Endodermal cell (in vitro differentiated cells): ENCODE data around the gene MYH13. TPM values are rescaled to one million over a fixed set of nuclear protein-coding genes. Genes with fewer than 3 reads are reported as not detected.

Experiments used
- DNase-seq: peaks from one replicate; pipeline ENCODE4 v3.0.0-alpha.2; 2017
- H3K27ac ChIP-seq: 2 replicates; pipeline ENCODE4 v1.5.1; 2013; ENCODE audit warnings: mild to moderate bottlenecking, low read depth, low read length, moderate library complexity
- H3K27me3 ChIP-seq: 2 replicates; pipeline ENCODE4 v1.6.1; 2013; ENCODE audit warnings: mild to moderate bottlenecking, low read length, moderate library complexity; ENCODE audit not compliant: insufficient read depth, control insufficient read depth, poor library complexity, severe bottlenecking
- H3K36me3 ChIP-seq: 2 replicates; pipeline ENCODE4 v1.7.0; 2013; ENCODE audit warnings: mild to moderate bottlenecking, low read length, moderate library complexity; ENCODE audit not compliant: control insufficient read depth, insufficient read depth
- H3K4me1 ChIP-seq: one replicate; pipeline ENCODE4 v1.7.0; 2013; ENCODE audit warnings: low read length; ENCODE audit not compliant: control insufficient read depth, insufficient read depth
- H3K4me3 ChIP-seq: 2 replicates; pipeline ENCODE4 v1.5.1; 2013; ENCODE audit warnings: mild to moderate bottlenecking, low read length, moderate library complexity
- H3K9ac ChIP-seq: 2 replicates; pipeline ENCODE4 v1.6.1; 2013; ENCODE audit warnings: mild to moderate bottlenecking, low read length, moderate library complexity; ENCODE audit not compliant: poor library complexity, severe bottlenecking; ENCODE audit errors: extremely low read depth
- H3K9me3 ChIP-seq: 2 replicates; pipeline ENCODE4 v1.6.1; 2013; ENCODE audit warnings: mild to moderate bottlenecking, low read length, moderate library complexity; ENCODE audit not compliant: control insufficient read depth
- H3K27ac Mint-ChIP-seq: 2 replicates; pipeline ENCODE4 v1.8.0; 2020; ENCODE audit warnings: mixed read lengths
- H3K27me3 Mint-ChIP-seq: 2 replicates; pipeline ENCODE4 v1.8.0; 2021; ENCODE audit warnings: mild to moderate bottlenecking, mixed read lengths; ENCODE audit not compliant: insufficient read depth
- H3K36me3 Mint-ChIP-seq: 2 replicates; pipeline ENCODE4 v1.8.0; 2020; ENCODE audit warnings: low read depth, mixed read lengths
- H3K4me1 Mint-ChIP-seq: 2 replicates; pipeline ENCODE4 v1.8.0; 2020; ENCODE audit warnings: mixed read lengths
- H3K4me3 Mint-ChIP-seq: 2 replicates; pipeline ENCODE4 v1.8.0; 2020; ENCODE audit warnings: mild to moderate bottlenecking, moderate library complexity, mixed read lengths
- H3K9me3 Mint-ChIP-seq: 2 replicates; pipeline ENCODE4 v1.8.0; 2020; ENCODE audit warnings: mild to moderate bottlenecking, mixed read lengths
- WGBS, 2 experiments: methylation state at CpG; one replicate each; pipeline versions ENCODE4 v1.1.5 to v1.1.7; 2013; ENCODE audit warnings: missing lambda C conversion rate in 2 of 2, mixed read lengths in 1 of 2; ENCODE audit not compliant: insufficient coverage in 1 of 2, insufficient read length in 1 of 2; 5-methylcytosine and 5-hydroxymethylcytosine counted together
- total RNA-seq, 2 donors: library from RNA; stranded (reverse); fragmentation: NEBNext Ultra II Directional in 1 of 2; extraction: Animal tissue kit (Norgen Biotek cat#: 25700) in 1 of 2; gene quantifications; 2 replicates in 1 of 2; 3 replicates in 1 of 2; pipeline ENCODE4 v1.2.1, GENCODE V29; 2021
- TF ChIP-seq, protein P1 (sequence below): fragments of 200-600 bp; sonication (generic); conservative IDR thresholded peaks from 2 replicates; pipeline ENCODE4 v1.5.0; 2021; ENCODE audit warnings: antibody characterized with exemption, mild to moderate bottlenecking

The MYH13 gene
- total RNA-seq, 2 donors from 2014 or later = not detected

DNA sequence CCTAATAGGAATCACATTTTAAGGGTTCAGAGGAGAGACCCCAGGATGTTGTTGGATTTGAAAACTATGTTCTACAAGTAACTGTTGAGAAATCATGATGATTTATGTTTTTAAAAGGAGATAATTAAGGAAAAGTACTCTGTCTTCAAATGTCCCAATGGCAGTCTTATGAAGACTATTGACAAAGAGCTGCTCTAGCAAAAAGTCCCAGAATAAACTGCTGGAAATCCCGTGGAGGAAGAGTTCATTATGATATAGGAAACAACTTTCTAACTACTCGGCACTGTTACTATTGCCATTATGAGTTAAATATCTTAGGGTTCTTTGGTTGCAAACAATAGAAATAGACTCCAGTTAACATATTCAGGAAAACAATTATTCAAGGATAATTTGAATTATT, 108.8 kb downstream of the MYH13 start:
- 95% methylated on average over 2 of the region's 2 CpGs; no CpG with 5 or more reads in 1 of the 2 experiments for WGBS, 2 experiments
- no peak overlapping the region for H3K4me3 ChIP-seq
- no peaks in the 10 kb centered on the region for H3K27me3 ChIP-seq
- H3K4me1 ChIP-seq = no peaks in the 10 kb centered on the region
- no peak overlapping the region for H3K27ac ChIP-seq
- no peak for DNase-seq
- Mint-ChIP-seq H3K9me3 (peaks cover 9% of the 10 kb centered on the region), H3K4me1 (no peaks in the 10 kb centered on the region), H3K27ac (no peak overlapping the region), H3K27me3 (no peaks in the 10 kb centered on the region), H3K4me3 (no peak overlapping the region), H3K36me3 (no peaks in the 10 kb centered on the region)
- no peaks in the 10 kb centered on the region for H3K36me3 ChIP-seq
- TF ChIP-seq, protein P1, sequence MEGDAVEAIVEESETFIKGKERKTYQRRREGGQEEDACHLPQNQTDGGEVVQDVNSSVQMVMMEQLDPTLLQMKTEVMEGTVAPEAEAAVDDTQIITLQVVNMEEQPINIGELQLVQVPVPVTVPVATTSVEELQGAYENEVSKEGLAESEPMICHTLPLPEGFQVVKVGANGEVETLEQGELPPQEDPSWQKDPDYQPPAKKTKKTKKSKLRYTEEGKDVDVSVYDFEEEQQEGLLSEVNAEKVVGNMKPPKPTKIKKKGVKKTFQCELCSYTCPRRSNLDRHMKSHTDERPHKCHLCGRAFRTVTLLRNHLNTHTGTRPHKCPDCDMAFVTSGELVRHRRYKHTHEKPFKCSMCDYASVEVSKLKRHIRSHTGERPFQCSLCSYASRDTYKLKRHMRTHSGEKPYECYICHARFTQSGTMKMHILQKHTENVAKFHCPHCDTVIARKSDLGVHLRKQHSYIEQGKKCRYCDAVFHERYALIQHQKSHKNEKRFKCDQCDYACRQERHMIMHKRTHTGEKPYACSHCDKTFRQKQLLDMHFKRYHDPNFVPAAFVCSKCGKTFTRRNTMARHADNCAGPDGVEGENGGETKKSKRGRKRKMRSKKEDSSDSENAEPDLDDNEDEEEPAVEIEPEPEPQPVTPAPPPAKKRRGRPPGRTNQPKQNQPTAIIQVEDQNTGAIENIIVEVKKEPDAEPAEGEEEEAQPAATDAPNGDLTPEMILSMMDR = no peak
- no peak overlapping the region for H3K9ac ChIP-seq
- H3K9me3 ChIP-seq = no peaks in the 10 kb centered on the region

DNA sequence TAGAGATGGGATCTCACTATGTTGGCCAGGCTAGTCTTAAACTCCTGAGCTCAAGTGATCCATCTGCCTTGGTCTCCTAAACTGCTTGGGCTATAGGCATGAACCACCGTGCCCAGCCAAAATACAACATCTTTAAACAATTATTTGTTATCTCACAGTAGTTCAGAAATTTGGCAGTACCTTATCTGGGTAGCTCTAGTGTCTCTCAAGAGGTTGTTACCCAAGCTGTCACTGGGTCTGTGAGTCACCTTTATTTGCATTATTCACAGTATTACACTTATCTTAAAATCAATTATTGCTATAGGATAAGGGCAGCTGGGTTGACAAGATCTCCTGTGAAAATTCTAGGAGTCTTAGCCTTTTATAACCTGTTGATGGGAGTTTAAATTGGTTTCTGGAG, 110.4 kb downstream of the MYH13 start:
- Mint-ChIP-seq H3K36me3 (no peaks in the 10 kb centered on the region), H3K27me3 (no peaks in the 10 kb centered on the region), H3K4me1 (no peaks in the 10 kb centered on the region), H3K9me3 (peaks cover 7% of the 10 kb centered on the region), H3K27ac (no peak overlapping the region), H3K4me3 (no peak overlapping the region)
- TF ChIP-seq, protein P1 = no peak
- no peaks in the 10 kb centered on the region for H3K36me3 ChIP-seq
- H3K27me3 ChIP-seq = no peaks in the 10 kb centered on the region
- no peak overlapping the region for H3K27ac ChIP-seq
- no peaks in the 10 kb centered on the region for H3K9me3 ChIP-seq
- no peak for DNase-seq
- WGBS, 2 experiments = 88% methylated on average over 1 of the region's 1 CpG; no CpG with 5 or more reads in 1 of the 2 experiments
- no peak overlapping the region for H3K9ac ChIP-seq
- H3K4me1 ChIP-seq = no peaks in the 10 kb centered on the region
- no peak overlapping the region for H3K4me3 ChIP-seq

DNA sequence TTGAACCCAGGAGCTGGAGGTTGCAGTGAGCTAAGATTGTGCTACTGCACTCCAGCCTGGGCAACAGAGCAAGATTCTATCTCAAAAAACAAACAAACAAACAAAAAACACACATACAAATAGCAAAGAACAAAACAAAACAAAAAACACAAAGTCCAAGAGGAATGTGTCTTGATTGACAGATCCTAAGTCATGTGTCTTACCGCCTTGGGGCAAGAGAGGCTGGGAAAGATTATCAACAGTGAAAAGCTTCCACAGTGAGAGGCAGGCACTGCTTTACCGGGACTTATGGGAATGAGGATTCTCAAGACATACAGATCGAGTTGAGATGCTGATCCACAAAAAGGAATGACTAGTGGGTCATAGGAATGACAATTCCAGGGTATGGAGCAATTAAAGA, 111.7 kb downstream of the MYH13 start:
- no peaks in the 10 kb centered on the region for H3K4me1 Mint-ChIP-seq

More for the DNA sequence above, 111.7 kb downstream of the MYH13 start:
- H3K27me3 ChIP-seq = no peaks in the 10 kb centered on the region
- Mint-ChIP-seq H3K27me3 (no peaks in the 10 kb centered on the region), H3K9me3 (no peaks in the 10 kb centered on the region), H3K4me3 (no peak overlapping the region), H3K36me3 (no peaks in the 10 kb centered on the region), H3K27ac (no peak overlapping the region)
- DNase-seq = no peak
- H3K36me3 ChIP-seq = no peaks in the 10 kb centered on the region
- 72 to 84% methylated on average over 3 of the region's 3 CpGs for WGBS, 2 experiments
- no peak overlapping the region for H3K27ac ChIP-seq
- H3K4me1 ChIP-seq = no peaks in the 10 kb centered on the region
- no peak overlapping the region for H3K9ac ChIP-seq
- H3K9me3 ChIP-seq = no peaks in the 10 kb centered on the region
- H3K4me3 ChIP-seq = no peak overlapping the region
- TF ChIP-seq, protein P1 = no peak
